Left hindlimb (tissue), 1 donor: ENCODE data around the gene CRYGC.
"Not testable (repeated sequence)": the region's sequence is repeated elsewhere in the genome, so short reads cannot be mapped to it uniquely, and the experiment has no call there.

Experiments used
- DNase-seq: peaks from one replicate; pipeline ENCODE4 v3.0.0-alpha.2; 2018

The CRYGC gene, protein sequence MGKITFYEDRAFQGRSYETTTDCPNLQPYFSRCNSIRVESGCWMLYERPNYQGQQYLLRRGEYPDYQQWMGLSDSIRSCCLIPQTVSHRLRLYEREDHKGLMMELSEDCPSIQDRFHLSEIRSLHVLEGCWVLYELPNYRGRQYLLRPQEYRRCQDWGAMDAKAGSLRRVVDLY

DNA sequence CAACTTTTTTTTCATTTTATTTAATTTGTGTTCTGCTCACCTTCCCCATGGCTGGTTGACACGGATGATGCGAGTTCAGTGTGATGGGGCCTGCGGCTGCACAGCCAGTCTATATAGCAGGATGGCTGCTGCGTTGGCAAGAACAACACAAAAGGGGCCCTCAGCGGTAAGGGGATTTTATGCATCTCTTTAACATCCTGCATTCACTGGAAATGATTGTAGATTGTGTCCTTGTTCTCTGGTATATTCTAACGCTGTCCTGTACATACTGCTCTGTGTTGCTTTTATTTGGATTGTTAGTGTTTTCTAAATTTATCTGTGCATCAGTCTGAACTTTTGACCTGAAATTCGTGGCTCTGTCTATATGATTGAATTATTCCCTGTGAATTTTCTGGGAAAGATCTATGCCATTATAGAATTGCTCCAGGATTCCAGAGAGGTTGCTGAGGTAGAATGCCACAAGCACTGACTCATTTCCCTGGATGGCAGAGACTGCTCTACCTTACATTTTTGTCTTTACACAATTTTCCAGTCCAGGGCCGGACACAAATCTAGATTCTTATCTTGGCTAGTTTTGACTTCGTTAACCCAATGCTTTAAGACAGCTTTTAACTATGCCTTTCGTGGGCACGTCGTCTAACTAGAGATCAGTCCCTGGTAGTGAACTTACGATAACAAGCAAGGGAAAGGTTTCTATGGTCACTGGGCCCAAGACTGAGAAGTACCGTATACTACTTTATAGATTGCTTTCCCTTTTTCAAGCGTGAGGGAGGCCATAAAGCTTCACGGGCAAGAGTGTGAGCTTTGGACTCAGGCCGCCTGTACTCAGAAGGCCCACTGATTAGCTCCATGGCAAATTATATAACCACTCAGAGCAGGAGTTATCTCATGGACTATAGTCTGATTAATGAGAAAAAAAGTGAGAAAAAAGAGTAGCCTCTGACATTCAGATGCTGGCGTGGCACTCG lies at the start of gene CRYGC:
TSS of gene CRYGC (minus strand) at position 85 of the 968 bp plus-strand sequence. CDS start at position 49, 36 bp downstream.
- no peak for DNase-seq

DNA sequence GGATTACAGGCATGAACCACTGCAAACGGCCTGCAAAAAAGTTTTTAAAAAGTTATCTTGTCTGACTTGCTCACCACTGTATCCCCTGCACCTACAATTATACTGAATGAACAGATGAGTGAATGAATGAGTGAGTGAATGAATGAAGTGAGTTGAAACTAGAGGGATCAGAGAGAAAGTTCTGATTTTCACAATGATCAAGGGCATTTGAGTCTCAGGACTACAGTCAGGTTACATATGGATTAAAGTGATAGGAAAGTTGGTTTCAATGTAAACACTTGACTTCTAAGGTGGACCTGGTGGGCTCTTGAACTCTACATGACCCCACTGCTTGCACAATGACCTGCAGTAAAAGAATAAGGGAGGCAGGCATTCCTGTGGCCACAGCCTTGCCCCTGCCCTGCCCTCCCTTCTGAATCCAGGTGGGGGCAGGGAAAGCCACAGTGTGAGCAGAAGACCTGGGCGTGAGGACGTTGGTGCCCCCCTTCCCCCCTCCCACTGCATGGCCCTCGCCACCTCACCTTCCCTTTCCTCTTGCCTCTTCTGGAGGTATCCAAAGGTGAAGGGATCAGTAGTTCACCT lies 49.5 kb upstream of the CRYGC start:
- no peak for DNase-seq

GRCh38 chr2:208175840-208176153 lies 46.2 kb upstream of the CRYGC start:
- DNase-seq, result no peak

DNA sequence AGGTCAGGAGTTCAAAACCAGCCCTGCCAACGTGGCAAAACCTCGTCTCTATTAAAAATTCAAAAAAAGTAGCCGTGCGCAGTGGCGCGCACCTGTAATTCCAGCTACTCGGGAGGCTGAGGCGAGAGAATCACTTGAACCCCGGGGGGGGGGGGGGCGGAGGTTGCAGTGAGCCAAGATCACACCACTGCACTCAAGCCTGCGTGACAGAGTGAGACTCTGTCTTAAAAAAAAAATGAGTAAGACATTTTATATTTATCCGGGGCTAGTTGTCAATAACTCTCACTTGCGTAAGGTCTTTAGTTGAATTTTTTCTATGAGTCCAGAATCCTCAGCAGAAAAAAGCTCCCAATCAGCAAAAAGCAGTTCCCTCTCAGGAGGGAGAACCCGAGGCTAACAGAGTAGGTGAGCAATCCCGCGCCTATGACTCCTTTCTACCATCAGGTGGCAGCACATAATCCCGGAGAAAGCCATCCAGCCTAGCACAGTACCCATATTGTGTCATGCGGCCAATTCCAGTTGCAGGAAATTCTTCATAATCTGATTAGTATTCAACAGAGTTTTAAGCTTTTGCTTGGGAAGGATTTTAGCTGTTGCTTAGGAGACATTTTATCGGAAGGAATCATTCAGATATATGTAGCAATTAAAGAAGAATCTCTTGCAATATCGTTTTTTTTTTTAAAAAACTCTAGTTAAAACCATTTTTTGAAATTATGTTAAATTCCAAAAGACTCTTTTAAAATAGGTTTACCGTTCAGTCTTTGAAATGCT lies 45.6 kb upstream of the CRYGC start:
- DNase-seq, result peak; percentile 77

DNA sequence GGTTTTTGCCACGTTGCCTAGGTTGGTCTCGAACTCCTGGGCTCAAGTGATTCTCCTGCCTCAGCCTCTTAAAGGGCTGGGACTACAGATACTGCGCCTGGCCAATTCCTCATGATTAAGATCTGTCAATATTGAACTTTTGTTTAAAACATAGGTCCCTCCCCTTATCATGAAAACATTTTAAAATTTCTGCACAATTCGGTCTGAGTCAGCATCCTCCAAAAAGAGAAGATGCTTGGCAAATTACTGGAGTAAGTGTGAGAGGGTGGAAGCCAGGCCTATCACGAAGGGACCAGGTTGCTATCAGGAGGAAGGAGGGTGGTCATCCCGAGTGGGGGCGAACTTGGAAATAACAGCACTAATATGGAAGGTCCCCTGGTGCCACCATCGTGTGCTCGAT lies 44.5 kb upstream of the CRYGC start:
- DNase-seq, result no peak

- no peak for DNase-seq
Measured at GRCh38 chr2:208172125-208172524, 42.5 kb upstream of the CRYGC start.

DNA sequence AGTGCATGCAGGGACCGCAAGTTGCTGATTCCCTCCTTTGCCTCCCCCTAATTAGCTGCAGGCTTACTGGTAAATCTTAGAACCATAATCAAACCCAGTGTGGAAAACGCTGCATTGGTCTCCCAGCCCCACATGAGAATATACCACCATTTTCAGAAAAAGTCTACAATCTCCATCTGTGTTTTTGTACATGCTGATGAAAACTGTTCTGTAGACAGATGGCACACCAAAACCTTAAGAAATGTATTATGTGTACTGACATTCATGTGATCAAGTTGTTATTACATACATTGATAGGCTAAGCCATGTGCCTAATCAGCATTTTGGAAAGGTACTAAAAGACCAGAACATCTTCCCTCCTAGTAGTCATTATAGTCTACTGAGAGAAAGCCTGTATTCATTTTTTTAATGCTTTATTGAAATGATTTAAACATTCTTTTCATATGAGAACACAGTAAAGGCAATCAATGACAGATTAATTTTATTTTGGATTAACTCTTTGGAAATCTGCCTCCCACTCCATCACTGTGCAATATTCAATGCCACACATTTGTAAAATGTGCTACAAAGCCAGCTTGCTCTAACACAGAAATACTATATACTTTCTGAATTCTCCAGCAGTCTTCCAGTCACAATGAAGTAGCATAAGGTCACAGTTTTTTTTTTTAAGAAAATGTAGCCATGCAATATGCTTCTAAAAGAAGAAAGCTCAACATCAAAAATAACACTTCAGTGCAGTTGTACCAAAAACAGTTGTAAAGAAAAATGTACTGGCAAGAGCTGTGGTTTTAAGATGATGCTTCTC lies 35.5 kb upstream of the CRYGC start:
- no peak for DNase-seq

- no peak for DNase-seq
Measured at GRCh38 chr2:208163489-208163888, 33.9 kb upstream of the CRYGC start, which contains the start of gene CRYGA. CRYGA (minus strand) TSS chr2:208163589; CDS start chr2:208163556, 33 bp downstream.

- no peak for DNase-seq
Measured at GRCh38 chr2:208156439-208156838, 26.8 kb upstream of the CRYGC start.

DNA sequence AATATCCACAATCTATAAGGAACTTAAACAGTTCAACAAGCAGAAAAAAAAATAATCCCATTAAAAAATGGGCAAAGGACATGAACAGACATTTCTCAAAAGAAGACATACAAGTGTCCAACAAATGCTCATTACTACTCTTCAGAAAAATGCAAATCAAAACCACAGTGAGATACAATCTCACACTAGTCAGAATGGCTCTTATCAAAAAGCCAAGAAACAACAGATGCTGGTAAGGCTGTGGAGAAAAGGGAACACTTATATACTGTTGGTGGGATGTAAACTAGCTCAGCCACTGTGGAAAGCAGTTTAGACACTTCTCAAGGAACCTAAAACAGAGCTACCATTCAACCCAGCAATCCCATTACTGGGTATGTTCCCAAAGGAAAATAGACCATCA lies 23.5 kb upstream of the CRYGC start:
- DNase-seq, result no peak

GRCh38 chr2:208150956-208151355 lies 21.3 kb upstream of the CRYGC start:
- DNase-seq, result no peak

DNA sequence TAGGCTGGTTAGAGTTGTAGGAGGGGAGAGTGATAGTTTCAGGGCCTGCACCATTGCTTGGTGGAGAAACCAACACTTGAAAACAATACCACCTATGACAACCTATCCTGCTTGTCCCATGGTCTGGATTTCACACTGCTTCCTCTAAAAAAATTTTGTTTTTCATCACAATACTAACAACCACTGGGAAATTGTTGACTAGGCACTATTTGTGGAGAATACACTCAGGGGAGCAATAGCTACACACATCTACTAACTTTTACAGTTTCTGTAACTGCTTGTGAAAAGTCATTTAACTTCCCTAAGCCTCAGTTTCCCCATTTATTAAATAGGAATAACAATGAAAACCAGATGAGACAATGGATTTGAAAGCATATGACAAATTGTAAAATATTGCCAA lies 20.5 kb upstream of the CRYGC start:
- DNase-seq, result no peak

GRCh38 chr2:208148803-208149202 lies 19.2 kb upstream of the CRYGC start:
- no peak for DNase-seq

- no peak for DNase-seq
Measured at GRCh38 chr2:208147759-208148158, 18.1 kb upstream of the CRYGC start.

DNA sequence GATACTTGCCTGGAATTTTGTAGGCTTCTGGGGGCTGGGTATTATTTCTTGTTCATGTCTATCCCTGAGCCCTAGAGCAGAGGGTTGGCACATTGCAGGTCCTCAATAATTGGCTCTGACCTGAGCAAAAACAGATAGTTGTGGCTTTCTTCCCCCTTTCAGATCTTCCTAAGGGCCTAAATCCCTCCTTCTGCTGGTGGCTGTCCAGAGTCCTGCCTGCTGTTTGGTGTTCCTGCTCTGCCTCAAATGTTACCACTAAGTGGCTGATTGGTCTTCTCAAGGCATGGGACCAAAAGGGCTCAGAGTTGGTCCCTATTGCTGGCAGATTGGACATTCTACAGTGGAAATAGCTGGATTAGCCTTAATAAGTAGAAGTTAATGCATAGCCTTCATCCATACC lies 17.4 kb upstream of the CRYGC start:
- no peak for DNase-seq

DNA sequence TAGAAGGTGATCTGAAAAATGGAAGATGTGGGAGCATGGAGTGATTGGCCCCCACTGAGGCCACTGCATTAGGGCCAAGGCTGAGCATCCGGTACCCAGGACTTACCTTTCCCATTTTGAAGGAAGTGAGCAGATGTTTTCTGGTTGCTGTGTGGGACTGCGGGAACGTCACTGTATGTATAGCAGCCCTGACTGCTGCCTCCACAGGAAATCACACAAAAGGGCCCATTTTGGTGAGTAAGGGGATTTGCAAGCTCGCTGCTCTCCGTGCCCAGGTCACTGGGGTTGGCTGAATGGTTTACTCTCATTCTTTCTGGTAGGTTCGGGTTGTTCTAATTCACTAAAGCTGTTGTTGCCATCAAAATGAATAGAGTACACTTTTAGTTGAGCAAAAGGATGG lies 16.4 kb upstream of the CRYGC start, which contains the start of gene CRYGB:
TSS of gene CRYGB (minus strand) at position 153 of the 400 bp plus-strand sequence. CDS start at position 115, 38 bp downstream.
- DNase-seq, result no peak

DNA sequence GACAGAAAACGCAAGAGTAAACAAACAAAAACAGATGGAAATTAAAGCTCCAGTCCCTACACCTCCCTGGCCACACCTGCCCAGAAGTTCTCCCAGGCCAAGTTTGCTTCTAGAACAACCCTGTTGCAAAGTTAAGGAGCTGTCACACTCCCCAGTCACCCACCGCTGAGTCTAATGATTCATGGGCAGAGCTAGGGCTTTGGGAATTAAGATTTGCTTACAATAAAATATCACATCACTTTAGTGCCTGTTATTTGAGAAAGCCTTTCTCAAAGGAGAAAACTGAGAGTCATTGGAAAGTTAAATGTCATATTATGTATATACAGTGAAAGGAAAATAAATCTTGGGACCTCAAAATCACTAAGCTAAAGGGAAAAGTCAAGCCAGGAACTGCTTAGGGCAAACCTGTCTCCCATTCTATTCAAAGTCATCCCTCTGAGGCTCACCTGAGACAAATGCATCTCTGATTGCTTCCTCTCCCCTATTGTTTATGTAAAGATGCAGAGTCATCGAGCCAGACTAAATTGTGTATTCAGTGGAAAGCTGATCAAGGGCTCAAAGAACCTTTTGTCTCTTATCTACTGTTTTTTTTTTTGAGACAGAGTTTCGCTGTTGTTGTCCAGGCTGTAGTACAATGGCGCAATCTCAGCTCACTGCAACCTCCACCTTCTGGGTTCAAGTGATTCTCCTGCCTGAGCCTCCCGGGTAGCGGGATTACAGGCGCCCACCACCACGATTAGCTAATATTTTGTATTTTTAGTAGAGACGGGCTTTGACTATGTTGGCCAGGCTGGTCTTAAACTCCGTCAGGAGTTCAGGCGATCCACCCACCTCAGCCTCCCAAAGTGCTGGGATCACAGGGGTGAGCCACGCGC lies 13.5 kb upstream of the CRYGC start:
- DNase-seq, result no peak

DNA sequence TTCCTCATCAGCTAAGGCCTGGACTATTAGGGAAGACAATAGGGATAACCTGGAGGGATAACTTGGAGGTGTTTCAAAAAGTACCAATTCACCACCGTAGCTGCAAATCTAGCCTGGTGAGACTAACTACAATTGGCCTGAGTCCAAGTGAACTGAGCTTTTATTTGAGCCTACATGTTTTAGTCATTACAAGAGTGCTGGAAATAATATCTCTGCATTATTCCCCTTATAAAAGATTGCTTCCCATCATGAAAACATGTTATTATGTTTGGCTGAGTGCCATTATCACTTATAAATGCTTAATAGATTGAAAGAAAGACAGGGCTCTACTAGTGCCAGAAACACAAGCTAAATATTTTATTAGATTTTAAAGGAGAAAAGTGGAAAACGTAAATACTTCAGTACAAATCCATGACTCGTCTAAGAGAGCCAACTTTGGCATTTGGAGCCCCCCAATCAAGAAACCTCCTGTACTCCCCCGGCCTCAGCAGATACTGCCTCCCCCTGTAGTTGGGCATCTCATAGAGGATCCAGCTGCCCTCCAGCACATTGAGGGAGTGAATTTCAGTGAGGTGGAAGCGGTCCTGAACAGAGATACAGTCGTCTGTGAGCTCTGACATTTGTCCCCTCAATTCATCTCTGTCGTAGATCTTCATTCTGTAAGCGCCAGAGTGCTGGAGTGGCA lies 12.8 kb upstream of the CRYGC start:
- no peak for DNase-seq

DNA sequence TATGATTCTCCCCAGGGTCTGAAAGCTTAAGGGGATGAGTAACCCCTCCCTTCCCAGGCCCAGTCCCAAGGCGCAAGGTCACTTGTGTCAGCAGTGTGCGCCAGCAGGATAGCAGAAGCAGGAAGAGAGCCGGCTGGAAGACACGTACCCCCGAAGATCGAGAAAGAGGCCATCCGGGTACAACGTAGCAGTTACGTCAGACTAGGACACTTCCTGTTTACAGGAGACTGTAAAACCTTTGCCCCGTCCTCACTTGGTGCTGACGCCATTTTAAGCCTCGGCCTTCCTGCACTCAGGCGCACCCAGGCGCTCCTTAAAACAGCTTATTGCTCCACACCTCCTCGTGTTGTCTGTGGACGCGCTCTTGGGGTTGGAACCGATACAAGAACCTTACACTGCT lies 9.8 kb upstream of the CRYGC start:
- DNase-seq, result no peak

GRCh38 chr2:208138334-208138733 lies 8.7 kb upstream of the CRYGC start:
- DNase-seq, result not testable (repeated sequence)

DNA sequence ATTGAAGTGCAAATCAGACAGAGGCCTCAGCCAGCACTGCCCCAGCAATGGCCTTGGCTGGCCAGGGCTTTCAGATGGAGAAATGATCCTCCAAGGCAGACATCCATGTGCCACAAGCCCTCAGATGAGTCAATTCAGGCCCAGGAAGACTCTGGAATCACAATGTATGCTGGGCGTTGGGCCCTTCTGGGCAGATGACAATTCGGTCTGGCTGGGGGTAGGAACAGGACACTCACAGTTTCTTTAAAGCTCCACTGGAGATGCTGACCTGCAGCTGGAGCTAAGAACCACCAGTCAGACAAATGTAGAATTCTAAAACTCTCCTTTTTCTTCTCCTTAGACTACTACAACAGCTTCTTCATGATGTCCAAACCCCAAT lies 7.1 kb upstream of the CRYGC start:
- DNase-seq, result no peak
